Right forelimb (tissue), 1 donor: ENCODE measurements around the gene TRIM42.

Source experiments
- DNase-seq: peaks from one replicate; pipeline ENCODE4 v3.0.0-alpha.2; 2018

Gene TRIM42

DNA sequence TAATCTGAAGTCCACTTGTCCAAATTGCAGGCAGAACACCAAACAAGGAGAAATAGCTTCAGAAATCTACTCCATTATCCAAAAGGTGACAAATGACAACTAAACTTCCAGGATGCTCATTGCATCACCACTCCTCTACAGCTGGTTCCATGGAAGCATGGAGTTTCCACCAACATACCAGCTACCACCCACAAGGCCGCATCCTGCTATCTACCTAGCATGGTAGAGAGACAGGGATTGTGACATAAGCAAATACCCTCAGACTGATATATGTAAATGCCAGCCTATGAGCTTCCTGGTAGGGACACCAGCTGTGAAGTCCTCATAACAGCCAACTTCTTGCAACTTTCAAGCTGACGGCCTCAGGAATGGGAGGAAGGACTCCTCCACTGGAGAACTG lies at the start of gene TRIM42:
TRIM42 (plus strand) TSS at position 301 of the 400 bp plus-strand sequence. CDS start 166 bp downstream, outside the sequence.
- DNase-seq = no peak

DNA sequence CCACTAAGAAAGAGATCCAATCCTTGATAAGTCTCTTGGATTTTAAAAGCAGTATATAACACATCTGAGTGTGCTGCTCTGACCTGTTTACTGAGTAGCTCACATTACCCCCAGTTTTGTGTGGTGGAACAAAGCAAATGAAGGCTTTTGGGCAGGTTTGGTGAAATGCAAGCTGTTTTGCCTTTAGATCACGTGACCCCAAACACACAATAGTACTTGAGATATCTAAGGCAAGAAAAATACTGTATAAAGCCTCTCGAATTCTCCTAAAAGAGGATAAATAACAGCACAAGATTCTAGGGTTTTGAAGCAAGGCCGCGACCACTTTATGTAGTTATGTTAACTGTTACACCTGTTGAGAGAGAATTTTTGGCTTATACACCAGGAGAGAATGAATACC lies 49.3 kb upstream of the TRIM42 start:
- no peak for DNase-seq

DNA sequence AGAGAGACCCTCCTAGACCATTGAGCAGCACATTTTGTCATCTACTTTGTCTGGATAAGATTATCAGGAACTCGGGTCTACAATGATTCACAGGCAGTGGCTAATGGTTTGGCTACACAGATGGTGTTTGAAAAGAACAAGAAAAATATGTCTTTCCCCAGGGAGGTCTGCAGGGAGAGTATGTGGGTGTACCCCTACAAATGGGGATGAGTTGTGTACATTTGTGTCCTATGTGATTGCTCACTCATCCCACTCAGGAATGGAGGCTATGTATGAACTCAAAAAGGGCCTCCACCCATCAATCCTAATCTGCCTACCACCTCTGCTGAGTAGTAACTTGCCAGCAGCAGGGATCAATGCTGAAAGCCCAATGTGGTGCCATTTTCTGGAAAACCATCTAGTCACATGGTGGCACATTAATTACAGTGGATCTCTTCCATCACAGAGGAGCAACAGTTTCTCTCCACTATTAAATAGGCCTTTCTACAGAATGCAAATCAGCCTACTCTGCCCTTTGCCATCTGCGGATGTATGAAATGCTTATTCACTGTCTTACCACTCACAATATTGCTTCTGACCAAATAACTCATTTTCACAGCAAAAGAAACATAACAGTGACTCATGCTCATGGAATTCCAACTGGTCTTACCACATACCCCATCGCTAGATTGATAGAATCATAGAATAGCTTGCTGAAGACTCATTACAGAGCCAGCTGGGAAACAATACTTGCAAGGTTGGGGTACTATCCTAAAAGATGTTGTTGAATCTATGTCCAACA lies 48.3 kb upstream of the TRIM42 start:
- no peak for DNase-seq

DNA sequence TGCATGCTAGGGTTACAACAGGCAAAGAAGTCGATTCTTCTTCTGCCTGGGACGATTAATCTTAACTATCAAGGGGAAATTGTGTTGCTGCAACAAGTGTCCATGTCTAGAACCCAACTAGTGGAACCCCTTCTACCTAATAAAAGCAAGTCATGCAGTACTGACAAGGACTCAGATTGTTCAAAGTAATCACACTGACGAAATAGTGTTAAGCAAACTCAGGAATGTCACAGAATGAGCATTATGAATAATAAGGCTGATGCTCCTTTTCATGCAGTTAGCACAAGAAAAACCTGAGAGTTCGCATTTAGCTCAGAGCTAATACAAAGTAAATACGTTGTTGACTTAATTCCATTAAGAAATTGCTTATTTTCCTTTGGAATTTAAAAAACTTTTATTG lies 47.5 kb upstream of the TRIM42 start:
- DNase-seq = no peak

DNA sequence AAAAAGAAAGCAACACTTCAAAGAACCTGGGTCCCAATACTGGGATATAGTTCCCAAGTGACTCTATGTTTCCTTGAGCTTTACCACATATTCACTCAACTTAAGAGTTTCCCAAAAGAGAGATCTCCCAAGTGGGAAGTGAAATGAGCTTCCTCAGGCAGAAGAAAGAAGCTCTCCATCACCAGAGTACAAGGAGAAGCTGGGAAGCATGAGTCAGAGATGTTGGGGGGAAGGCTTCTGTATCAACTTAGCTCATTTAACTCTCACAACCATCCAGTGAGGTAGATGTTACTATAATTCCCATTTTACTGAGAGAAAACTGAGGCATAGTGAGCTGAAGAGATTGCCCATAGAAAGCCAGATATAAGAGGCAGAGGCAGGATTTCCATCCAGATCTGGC lies 47.0 kb upstream of the TRIM42 start:
- DNase-seq = no peak

DNA sequence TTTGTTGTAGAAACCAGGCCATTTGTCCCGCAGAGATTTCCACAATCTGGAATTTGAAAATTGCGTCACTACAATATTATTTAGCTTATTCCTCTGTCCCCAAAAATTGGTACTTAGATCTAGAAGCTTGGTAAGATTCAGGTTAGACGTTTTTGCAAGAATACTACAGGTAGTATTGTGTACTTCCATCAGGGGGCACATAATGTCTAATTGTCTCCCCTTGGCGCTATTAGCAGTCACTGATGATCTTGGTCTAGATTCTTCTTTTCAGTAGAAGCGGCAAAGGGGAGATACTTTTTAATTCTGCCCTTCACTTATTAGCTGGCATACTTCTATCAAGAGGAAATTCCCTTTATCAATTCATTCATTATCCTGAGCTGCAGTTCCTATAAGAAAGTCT lies 42.6 kb upstream of the TRIM42 start:
- DNase-seq = no peak

DNA sequence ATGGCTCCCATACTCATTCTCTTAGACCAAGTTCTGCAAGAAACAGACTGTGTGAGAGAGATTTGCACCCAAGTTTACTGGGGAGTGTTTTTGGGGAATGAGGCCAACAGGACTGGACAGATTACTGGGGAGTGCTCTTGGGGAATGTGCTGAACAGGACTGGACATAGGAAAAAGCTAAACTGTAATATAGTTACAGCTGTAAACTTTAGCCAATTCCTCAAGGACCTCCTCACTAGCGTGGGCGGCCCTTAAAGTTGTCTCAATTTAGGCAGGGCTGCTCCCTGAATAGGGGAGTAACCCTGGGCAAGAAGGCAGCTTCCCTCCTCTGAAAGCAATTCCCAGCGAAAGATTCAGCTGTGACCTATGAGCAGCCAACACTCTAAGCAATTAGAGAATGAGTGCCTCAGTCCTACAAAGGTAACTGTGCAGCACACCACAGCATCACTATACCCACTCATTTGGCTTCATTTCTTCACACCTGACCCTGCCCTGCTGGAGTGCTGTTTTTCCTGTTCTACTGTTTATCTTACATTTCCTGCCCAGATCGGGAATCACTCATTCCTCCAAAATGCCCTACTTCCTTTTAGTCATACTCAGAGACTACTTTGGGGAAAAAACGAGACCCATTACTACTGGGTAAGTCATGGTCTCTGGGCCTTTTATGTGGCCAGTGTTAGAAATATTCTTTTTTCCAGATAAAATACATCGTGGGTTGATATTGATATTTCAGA lies 41.3 kb upstream of the TRIM42 start:
- DNase-seq = no peak

DNA sequence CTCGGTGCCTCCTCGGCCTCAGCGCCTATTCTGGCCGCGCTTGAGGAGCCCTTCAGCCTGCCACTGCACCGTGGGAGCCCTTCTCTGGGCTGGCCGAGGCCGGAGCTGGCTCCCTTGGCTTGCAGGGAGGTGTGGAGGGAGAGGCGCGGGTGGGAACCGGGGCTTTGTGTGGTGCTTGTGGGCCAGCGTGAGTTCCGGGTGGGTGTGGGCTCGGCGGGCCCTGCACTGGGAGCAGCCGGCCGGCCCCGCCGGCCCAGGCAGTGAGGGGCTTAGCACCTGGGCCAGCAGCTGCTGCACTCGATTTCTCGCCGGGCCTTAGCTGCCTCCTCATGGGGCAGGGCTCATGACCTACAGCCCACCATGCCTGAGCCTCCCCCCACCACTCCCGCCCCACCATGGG lies 26.6 kb upstream of the TRIM42 start:
- no peak for DNase-seq

DNA sequence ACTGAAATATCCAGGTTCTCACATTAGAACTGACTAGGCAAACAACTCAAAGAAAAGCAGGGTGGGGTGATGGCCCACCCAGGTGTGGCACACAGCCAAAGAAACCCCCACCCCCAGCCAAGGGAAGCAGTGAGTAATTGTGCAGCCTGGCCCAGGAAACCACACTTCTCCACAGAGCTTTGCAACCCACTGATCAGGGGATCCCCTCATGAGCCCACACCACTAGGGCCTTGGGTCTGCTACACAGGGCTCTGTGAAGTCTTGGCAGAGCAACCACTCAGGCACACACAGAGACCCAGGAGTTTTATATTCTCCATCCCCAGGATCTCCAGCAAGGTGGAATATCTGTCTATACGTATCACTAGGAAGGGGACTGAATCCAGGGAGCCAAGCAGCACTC lies 22.2 kb upstream of the TRIM42 start:
- DNase-seq = no peak

DNA sequence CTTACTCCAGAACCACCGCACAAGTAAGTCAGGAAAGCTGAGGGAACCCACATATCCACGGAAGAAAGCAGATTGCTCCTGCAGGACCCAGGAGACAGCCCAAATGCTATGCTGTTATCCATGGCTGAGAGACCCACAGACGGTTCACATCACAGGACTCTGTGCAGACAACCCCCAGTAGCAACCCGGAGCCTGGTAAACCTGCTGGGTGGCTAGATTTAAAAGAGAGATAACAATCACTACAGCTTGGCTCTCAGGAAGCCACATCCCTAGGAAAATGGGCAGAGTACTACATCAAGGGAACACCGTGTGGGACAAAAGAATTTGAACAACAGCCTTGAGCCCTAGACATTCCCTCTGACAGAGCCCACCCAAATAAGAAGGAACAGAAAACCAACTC lies 13.8 kb upstream of the TRIM42 start:
- DNase-seq = no peak

DNA sequence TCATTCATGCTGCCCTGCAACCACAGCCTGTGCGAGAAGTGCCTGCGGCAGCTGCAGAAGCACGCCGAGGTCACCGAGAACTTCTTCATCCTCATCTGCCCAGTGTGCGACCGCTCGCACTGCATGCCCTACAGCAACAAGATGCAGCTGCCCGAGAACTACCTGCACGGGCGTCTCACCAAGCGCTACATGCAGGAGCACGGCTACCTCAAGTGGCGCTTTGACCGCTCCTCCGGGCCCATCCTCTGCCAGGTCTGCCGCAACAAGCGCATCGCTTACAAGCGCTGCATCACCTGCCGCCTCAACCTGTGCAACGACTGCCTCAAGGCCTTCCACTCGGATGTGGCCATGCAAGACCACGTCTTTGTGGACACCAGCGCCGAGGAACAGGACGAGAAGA lies 4.7 kb downstream of the TRIM42 start:
- DNase-seq = no peak

DNA sequence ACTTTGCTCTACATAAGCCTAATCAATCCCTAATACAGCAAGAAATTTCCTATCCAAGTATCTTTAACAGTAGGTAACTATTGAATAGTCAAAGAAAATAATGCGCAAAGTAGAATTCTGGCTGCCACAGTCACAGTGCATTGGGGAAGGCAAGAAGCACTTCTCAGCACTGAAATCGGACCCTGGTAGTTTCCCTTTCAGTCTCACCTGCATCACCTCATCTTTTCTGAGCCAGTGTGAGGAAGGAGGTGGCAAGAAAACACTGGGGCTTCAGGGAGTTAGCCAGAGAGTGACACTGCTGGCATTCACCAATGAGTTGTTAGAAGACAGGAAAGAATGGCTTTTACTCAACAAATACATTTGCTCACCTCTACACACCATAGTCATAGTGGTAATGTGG lies 8.3 kb downstream of the TRIM42 start:
- no peak for DNase-seq

DNA sequence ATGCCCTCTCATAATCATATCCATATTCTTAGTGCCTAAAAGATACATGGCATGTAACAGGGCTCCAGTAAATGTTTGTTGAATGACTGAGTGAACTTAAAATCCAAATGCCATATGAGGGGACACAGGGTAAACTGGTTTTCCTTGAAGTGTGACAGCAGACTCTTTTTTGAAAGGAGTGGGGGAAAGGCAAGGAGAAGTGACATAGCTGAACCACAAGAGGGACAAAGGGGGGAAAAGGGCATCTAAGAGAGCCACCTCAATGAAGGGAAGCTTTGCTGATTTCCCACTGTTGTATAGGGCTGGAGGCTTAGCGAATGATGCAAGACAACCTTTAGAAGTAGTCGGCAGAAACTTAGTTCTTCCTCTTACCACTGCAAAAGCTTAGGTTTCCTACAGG lies 9.1 kb downstream of the TRIM42 start:
- DNase-seq = no peak

DNA sequence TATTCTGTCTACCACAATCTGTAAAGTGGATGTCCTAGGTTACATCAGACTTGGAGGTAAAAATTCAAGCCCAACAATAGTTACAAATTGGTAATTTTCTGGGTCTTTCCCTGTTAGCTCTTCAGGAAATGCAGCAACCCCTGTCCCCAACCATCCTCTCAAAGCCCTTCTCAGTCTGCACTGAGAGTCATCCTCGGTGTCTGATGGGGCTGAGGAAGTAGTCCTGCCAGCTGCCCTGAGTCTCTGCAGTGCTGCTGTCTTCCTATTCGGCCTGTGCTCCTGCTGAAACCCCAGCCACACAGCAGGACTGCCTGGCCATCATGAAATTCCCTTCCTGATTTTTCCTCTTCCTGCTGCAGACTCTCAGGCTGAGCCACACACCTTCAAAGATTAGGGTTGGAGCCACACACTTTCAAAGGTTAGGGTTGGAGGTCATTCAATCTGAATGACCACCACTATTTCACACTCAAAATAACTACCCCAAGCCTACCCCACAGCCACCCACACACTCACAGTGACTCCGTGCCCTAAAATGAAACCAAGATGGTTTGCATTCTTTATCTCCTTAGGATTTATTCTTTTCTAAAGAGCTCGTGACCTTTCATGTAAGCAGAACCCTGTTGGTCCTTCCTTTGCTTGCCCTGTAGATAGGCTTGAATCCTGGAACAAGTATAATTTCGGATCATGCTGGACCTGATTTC lies 17.6 kb downstream of the TRIM42 start:
- no peak for DNase-seq

DNA sequence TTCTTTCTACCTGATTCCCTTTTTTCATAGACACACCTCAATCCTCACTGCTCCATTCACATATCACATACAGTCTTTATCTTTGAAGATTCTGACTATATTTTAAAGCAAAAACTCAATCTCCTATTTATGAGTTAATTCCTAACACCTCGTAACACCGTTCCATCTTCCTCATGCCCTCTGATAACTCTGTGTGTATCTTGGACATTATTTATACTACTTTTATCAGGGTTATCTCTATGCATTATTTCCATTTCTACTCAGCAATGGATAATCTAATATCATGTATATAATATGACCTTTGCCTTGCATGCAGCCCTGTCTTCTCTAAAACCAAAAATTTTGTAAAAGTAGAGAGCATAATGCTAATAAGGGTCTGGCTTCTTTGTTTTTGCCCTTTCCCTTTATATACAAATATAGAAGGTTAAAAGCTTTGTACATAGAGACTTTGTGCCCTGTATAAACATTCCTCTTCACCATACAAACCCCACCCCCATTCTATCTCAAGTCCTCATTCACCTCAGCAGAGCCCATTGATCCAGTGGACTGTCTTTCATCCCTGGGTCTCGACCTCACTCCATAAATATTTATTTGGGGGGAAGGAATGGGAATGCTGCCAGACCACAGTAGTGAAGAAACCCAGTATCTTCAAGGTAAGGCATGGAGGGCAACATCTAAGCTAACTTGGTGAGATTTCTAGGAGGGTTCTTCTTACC lies 21.8 kb downstream of the TRIM42 start:
- no peak for DNase-seq

DNA sequence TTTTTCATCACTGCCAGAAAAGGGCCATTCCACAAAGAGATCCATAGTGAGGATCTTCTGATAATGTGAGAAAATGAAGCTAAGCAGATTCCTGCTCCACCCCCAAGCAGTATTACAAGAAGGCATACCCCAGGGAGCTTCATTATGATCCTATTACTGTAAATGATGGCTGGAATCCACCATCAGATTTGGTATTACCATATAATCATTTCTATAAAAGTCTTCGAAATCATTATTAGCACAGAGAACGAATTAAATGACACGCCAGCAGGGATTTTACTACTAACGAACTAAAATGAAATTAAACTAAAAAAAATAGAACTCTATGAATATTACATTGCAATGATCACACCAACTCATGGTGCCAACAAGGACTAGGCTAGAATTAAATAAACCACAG lies 24.4 kb downstream of the TRIM42 start:
- DNase-seq = no peak

DNA sequence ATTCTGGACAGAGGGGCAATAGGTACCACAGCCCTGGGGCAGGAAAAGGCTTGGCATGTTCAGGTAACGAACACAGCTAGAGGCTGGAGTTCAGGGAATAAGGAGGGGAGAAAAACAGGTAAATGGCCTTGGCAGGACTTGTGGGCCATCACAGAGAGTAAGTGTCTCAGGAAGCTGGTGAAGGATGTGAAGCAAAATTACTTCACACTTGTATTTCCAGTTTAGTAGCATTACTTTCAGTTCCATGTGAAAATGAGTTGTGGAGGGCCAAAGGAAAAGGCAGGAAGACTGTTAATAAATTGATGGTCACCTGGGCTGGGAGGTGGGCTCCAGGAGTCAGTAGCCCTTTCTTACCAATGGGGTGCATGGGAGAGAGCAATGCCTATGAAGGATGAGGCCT lies 25.6 kb downstream of the TRIM42 start:
- DNase-seq = no peak

DNA sequence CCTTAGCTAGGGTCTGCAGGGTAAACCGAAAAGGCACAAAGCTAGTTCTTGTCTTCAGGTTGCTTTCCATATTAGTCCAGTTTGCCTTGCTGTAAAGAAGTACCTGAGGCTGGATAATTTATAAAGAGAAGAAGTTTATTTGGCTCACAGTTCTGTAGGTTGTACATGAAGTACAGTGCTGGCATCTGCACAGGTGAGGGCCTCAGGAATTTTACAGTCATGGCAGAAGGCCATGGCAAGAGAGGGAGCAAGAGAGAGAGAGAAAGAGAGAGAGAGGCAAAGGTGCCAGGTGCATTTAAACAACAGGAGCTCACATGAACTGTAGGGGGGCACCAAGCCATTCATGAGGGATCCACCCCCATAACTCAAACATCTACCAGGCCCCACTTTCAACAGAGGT lies 26.9 kb downstream of the TRIM42 start:
- DNase-seq = no peak

DNA sequence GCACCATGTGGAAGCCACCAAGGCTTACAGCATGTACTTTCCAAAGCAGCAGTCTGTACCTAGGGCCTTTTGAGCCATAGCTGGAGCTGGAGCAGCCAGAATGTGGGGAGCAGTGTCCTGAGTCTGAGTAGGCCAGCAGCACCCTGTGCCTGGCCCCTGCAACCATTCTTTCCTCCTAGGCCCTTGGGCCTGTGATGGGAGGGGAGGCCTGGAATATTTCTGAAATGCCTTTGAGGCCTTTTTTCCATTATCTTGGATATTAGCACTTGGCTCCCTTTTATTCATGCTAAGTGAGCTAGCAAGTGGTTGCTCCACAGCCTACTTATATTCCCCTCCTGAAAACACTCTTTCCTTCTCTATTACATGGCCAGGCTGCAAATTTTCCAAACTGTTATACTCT lies 28.1 kb downstream of the TRIM42 start:
- no peak for DNase-seq

DNA sequence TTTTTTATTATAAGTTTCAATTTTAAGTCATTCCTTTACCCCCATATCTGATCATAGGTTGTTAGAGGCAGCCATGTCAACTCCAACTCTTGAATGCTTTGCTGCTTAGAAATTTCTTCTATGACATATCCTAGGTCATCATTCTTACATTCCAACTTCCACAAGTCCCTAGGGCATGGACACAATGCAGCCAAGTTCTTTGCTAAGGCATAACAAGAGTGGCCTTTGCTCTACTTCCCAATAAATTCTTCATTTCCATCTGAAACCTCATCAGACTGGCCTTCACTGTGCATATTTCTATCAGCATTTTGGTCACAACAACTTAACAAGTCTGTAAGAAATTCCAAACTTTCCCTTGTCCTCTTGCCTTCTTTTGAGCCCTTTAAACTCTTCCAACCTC lies 28.5 kb downstream of the TRIM42 start:
- no peak for DNase-seq

DNA sequence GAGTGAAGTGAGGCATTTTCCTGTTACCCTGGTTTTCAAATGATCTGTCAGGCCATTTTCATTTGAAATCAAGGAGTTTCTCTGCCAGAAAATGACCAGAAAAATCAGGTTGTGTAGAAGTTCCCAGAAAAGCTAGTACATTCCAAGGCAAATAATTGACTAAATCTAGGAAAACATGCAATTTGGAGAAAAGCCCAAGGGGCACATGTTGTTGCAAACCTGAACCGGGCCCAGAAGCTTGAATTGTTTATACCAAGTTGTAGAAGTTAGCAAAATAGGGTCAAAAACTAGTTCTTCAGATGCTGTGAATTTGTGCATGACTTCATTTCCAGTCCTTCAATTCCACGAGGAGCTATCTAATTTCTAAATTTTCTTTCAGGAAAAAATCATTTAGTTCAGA lies 31.0 kb downstream of the TRIM42 start:
- DNase-seq = no peak

DNA sequence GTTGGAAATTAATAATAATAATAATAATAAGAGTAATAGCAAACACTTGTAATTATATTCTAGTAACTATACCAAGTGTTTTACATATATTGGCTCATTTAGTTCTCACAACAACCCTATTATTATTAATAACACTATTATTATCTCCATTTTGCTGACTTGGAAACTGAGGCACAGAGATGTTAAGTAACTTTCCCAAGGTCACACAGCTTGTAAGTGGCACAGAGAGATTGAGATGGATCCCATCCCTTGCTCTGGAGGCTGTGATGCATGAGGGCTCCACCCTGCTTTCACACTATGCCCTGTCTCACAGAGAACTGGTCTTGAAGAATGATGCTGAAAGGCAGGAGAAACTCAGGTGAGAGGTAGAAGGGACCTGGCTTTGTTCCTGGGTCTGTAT lies 31.9 kb downstream of the TRIM42 start:
- DNase-seq = no peak

DNA sequence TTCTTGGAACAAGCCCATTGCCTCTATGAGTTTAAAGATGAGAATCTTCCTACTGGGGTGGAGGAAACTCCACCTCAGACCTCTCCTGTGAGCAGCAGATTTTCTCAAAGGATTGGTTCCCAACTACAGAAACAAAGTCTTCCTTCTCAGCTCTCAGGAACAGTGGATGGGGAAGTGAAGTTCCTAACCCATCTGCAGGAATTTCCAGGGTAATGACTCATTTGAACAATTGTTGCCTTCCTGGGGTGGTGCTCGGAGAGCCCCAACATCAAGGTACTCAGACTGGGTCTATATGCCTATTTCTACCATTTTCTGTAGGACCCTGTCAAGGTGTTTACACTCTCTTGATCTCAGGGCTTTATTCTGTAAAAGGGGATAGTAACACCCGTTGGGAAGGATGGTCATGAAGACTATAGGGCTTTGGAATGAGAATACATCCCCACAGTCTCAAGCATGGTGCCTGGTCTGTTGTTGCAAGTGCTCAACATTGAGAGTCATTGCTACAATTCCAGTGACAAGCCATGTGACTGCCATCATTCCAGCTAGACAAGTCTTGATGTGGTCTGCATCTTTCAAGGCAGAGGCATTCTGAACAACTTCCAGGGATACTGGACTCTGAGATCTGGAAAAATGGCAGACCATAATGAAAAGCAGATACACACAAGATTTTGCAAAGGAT lies 33.0 kb downstream of the TRIM42 start:
- no peak for DNase-seq
